ENCODE data around the gene NFX1. TPM values are rescaled to one million over a fixed set of nuclear protein-coding genes. Genes with fewer than 3 reads are reported as not detected.

Gene NFX1
- total and polyA plus RNA-seq, 9 of the 15 experiments (the other 6 are each of a cell fraction or from before 2014, with no cell fraction given) = 8.8 to 38.9 (median 26.8) TPM

GRCh38 chr9:33264473-33265177 is 25.7 kb upstream of the NFX1 start, which contains the start of the genes BAG1 and CHMP5 (continued):
- no peak for TF ChIP-seq EZH2 (IDR thresholded peaks at IDR 0.05; ENCODE audit: borderline replicate concordance, low read depth, low read length)
- peak; percentile 68 for TF ChIP-seq E2F8 (IDR thresholded peaks at IDR 0.05; ENCODE audit: low read depth, partially characterized antibody)
- no peak for TF ChIP-seq ZNF766 (CRISPR knock-in tag; conservative IDR thresholded peaks at IDR 0.05)
- TF ChIP-seq ZNF699 (CRISPR knock-in tag; IDR thresholded peaks at IDR 0.05; ENCODE audit: insufficient replicate concordance) = no peak
- TF ChIP-seq TSC22D4 (tag; IDR thresholded peaks at IDR 0.05) = no peak
- no peak for TF ChIP-seq DLX4 (CRISPR knock-in tag; IDR thresholded peaks at IDR 0.05)
- TF ChIP-seq YBX1 (IDR thresholded peaks at IDR 0.05) = no peak
- no peak for TF ChIP-seq OTX1 (CRISPR knock-in tag; IDR thresholded peaks at IDR 0.05)
- no peak for TF ChIP-seq RFX1 (IDR thresholded peaks at IDR 0.05)
- peak; percentile 50 for TF ChIP-seq KDM5B (IDR thresholded peaks at IDR 0.05; ENCODE audit: insufficient replicate concordance, low read depth, low read length)
- TF ChIP-seq SAFB (IDR thresholded peaks at IDR 0.05; ENCODE audit: borderline replicate concordance, low read depth, low read length) = no peak
- no peak for TF ChIP-seq THRB (CRISPR knock-in tag; conservative IDR thresholded peaks at IDR 0.05)
- TF ChIP-seq ZNF140 (CRISPR knock-in tag; IDR thresholded peaks at IDR 0.05) = no peak
- no peak for TF ChIP-seq CCAR2 (IDR thresholded peaks at IDR 0.05; ENCODE audit: low read depth, low read length)

Data from K562 (cell line).